Measurements from ENCODE around the gene LARGE1. TPM values are rescaled to one million over a fixed set of nuclear protein-coding genes. Genes with fewer than 3 reads are reported as not detected.

LARGE1 gene
- total and polyA plus RNA-seq, 10 donors, result 1.9 to 35.8 (median 22.8) TPM

DNA sequence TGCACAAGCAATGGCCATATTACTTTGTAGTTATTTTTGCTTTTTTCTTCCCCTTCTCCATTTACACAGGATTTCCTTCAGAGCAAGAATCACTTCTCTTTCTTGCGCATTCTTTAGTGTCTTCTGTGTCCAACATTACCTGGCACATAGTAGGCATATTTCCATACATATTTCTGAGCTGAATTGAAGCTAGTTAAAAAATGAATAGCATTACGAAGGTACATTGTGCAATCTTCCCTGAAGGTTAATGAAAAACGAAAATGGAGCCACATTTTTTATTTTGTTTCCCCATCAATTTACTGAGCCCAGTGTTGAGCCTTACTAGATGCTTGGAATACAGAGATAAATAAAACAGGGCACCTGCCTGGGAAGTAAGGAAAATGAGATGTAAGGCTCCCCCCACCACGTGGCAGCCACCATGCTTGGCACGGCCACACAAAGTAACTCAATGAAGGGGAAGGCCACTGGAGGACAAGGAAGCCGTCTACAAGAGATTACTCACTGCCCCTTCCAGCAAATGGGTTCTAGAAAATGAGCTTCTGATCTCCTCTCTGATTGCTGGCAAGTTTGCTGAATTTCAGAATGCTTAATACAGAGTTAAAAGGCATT is 381.9 kb downstream of the LARGE1 start:
- H3K4me3 ChIP-seq, result no peak overlapping the region
- H3K9me3 ChIP-seq, result no peaks in the 10 kb centered on the region
- WGBS, 5 donors, result 71 to 87% (median 75%) methylated on average over 6 of the region's 6 CpGs
- peaks cover 0 to 25% (median 5%) of the 10 kb centered on the region in 6 donors for H3K4me1 ChIP-seq
- TF ChIP-seq CTCF (IDR thresholded peaks at IDR 0.05 in 8 of 11, conservative IDR thresholded peaks at IDR 0.05 in 3 of 11) (no peak), POLR2A (IDR thresholded peaks at IDR 0.05) (no peak), POLR2AphosphoS5 (IDR thresholded peaks at IDR 0.05) (no peak)
- H3K27me3 ChIP-seq (replicated peaks in 1 of 7), result no peaks in the 10 kb centered on the region
- no peaks in the 10 kb centered on the region for H3K36me3 ChIP-seq
- no peak for DNase-seq
- H3K27ac ChIP-seq, result no peak overlapping the region
- intact Hi-C loops (cut with DNase I; ENCODE audit: low total_unique reads), result no loop called here

GRCh38 chr22:33537059-33537458 is 383.2 kb downstream of the LARGE1 start:
- Histone ChIP-seq H3K27me3 (replicated peaks in 1 of 7) (no peaks in the 10 kb centered on the region), H3K4me3 (no peak overlapping the region), H3K4me1 (peaks cover 0 to 25% (median 5%) of the 10 kb centered on the region in 6 donors), H3K9me3 (no peaks in the 10 kb centered on the region), H3K36me3 (no peaks in the 10 kb centered on the region), H3K27ac (peak overlapping the region in 4 of 8 donors; percentile 1 to 46 (median 20))
- 89 to 97% (median 94%) methylated on average over 9 of the region's 9 CpGs for WGBS, 5 donors
- no peak for DNase-seq
- TF ChIP-seq CTCF (IDR thresholded peaks at IDR 0.05 in 8 of 11, conservative IDR thresholded peaks at IDR 0.05 in 3 of 11) (no peak), POLR2AphosphoS5 (IDR thresholded peaks at IDR 0.05) (no peak), POLR2A (IDR thresholded peaks at IDR 0.05) (no peak)
- intact Hi-C loops (cut with DNase I; ENCODE audit: low total_unique reads), result no loop called here

DNA sequence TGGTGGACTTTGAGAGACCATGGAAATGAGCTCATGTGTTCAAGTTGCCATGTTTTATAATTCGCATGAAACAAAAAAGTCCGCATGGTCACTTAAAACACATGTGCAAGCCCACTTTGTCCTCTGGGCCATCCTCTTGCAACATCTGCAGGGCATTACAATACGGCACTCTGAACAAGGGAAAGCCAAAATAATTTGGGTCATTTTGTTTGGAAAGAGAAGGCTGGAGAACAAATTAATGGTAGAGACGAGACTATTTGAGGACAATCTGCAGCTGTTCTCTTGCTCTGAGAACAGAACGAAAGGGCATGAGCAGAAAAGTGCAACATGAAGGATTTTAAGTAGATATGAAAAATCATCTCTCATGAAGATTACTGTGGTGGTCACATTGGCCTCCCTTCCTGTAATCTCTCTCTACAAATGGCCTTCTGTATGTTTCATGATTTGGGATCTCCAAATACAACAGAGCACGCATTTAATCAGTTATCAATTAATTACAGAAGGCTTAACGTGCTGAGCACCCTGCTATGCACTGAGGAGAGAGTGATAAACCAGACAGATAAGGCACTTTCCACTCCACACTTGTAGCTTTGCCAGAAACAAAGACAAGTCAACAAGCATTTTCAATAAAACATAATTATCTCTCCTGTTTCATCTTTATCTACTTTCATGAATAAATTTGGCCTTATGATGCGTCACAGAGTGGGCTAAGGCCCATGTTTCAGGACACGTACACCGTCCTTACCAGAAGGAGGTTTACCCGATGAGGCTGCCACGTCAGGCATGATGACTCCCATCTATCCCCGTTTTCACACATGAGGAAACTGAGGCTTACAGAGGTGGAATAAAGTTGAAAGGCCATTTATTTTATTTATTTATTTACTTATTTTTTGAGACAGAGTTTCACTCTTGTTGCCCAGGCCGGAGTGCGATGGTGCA is 384.1 kb downstream of the LARGE1 start:
- Histone ChIP-seq H3K4me1 (peaks cover 0 to 21% (median 5%) of the 10 kb centered on the region in 6 donors), H3K27me3 (replicated peaks in 1 of 7) (no peaks in the 10 kb centered on the region), H3K9me3 (no peaks in the 10 kb centered on the region), H3K4me3 (no peak overlapping the region), H3K36me3 (no peaks in the 10 kb centered on the region), H3K27ac (peak overlapping the region in 5 of 8 donors; percentile 1 to 46 (median 19))
- TF ChIP-seq CTCF (IDR thresholded peaks at IDR 0.05 in 8 of 11, conservative IDR thresholded peaks at IDR 0.05 in 3 of 11), result no peak
- no peak for TF ChIP-seq POLR2A (IDR thresholded peaks at IDR 0.05)
- no peak for TF ChIP-seq POLR2AphosphoS5 (IDR thresholded peaks at IDR 0.05)
- no peak for DNase-seq
- intact Hi-C loops (cut with DNase I; ENCODE audit: low total_unique reads), result no loop called here
- 81 to 91% (median 86%) methylated on average over 15 of the region's 15 CpGs for WGBS, 5 donors
